Kidney (tissue), 14 donors: ENCODE data around the gene RASA3. TPM values are rescaled to one million over a fixed set of nuclear protein-coding genes. Genes with fewer than 3 reads are reported as not detected.

Source experiments
- DNase-seq, 5 donors: peaks; one replicate each; pipeline ENCODE4 v3.0.0-alpha.2; 2013 to 2020
- FAIRE-seq: peaks from 2 replicates; lab custom pipeline; 2012; peaks lifted over from hg19 to GRCh38; lab: Jason Lieb, UNC
- H3K27ac ChIP-seq, 2 donors: one replicate each; pipeline ENCODE4 v1.7.0; 2013; ENCODE audit warnings: low read depth in 2 of 2, low read length in 2 of 2, inconsistent platforms in 1 of 2
- H3K27me3 ChIP-seq: one replicate; pipeline ENCODE4 v1.7.1; 2013; ENCODE audit warnings: low read length, inconsistent platforms; ENCODE audit not compliant: control insufficient read depth, insufficient read depth
- H3K36me3 ChIP-seq, 3 donors: one replicate each; pipeline versions ENCODE4 v1.7.0 to v1.7.1; 2013; ENCODE audit warnings: low read length in 3 of 3, control low read depth in 1 of 3, inconsistent platforms in 1 of 3; ENCODE audit not compliant: insufficient read depth in 3 of 3, control insufficient read depth in 2 of 3
- H3K4me1 ChIP-seq, 3 donors: one replicate each; pipeline versions ENCODE4 v1.7.0 to v1.7.1; 2013; ENCODE audit warnings: low read length in 3 of 3, inconsistent platforms in 1 of 3, low read depth in 1 of 3; ENCODE audit not compliant: control insufficient read depth in 2 of 3, insufficient read depth in 2 of 3
- H3K4me3 ChIP-seq, 3 donors: one replicate each; pipeline versions ENCODE4 v1.7.0 to v1.8.1; 2013; ENCODE audit warnings: low read length in 3 of 3, control low read depth in 1 of 3, inconsistent platforms in 1 of 3
- H3K9ac ChIP-seq, 3 donors: one replicate each; pipeline versions ENCODE4 v1.7.0 to v1.7.1; 2013; ENCODE audit warnings: low read length in 3 of 3, control low read depth in 1 of 3, inconsistent platforms in 1 of 3
- H3K9me3 ChIP-seq, 3 donors: one replicate each; pipeline versions ENCODE4 v1.7.0 to v1.7.1; 2013; ENCODE audit warnings: low read length in 3 of 3, control low read depth in 1 of 3, inconsistent platforms in 1 of 3; ENCODE audit not compliant: control insufficient read depth in 2 of 3, insufficient read depth in 1 of 3
- CTCF ChIP-seq: IDR thresholded peaks from 3 replicates; pipeline ENCODE4 v1.5.1; 2012; ENCODE audit warnings: mild to moderate bottlenecking, moderate library complexity, borderline replicate concordance; ENCODE audit not compliant: insufficient read depth; ENCODE audit errors: extremely low read depth
- intact Hi-C: fragments of 100-400 bp; cut with DNase I; formaldehyde crosslinking; loops from one replicate; pipeline ENCODE4 v1.11.1; 2022
- polyA plus RNA-seq: library from polyadenylated mRNA; stranded (reverse); fragments of 350-450 nt; fragmentation: Illumina TruSeq; extraction: RNeasy Lipid Tissue Mini Kit (QIAGEN cat#74804); gene quantifications from one replicate; pipeline ENCODE4 v1.2.3, GENCODE V29; 2014; ENCODE audit warnings: low read depth, low replicate concordance; ENCODE audit not compliant: insufficient read depth
- total RNA-seq: library from RNA; stranded (reverse); fragmentation: NEBNext Ultra II Directional; extraction: Animal tissue kit (Norgen Biotek cat#: 25700); gene quantifications from one replicate; pipeline ENCODE4 v1.2.1, GENCODE V29; 2021
- donor health status: control.
- donor health status: control.
- donor health status: control.
- donor health status: control.
- donor health status: control.
- donor health status: DM: yes; HTN: yes; CAD: no.
- donor health status: Normal renal cell carcinoma (clear cell type).

RASA3 gene
- total and polyA plus RNA-seq, 2 donors from 2014 or later, result 4.2 to 28.8 TPM

GRCh38 chr13:113997845-113998751, 134.3 kb downstream of the RASA3 start:
- H3K4me3 ChIP-seq, result no peak overlapping the region
- no peak overlapping the region for H3K9ac ChIP-seq
- no peak overlapping the region for H3K27ac ChIP-seq
- no peak for TF ChIP-seq CTCF
- H3K9me3 ChIP-seq, result no peaks in the 10 kb centered on the region
- intact Hi-C loops, result no loop called here
- no peaks in the 10 kb centered on the region for H3K36me3 ChIP-seq
- DNase-seq, result peak in 2 of 5 donors; percentile 42 to 87
- no peaks in the 10 kb centered on the region for H3K27me3 ChIP-seq
- no peak for FAIRE-seq
- H3K4me1 ChIP-seq, result peaks cover 0 to 8% (median 0%) of the 10 kb centered on the region in 3 donors

DNA sequence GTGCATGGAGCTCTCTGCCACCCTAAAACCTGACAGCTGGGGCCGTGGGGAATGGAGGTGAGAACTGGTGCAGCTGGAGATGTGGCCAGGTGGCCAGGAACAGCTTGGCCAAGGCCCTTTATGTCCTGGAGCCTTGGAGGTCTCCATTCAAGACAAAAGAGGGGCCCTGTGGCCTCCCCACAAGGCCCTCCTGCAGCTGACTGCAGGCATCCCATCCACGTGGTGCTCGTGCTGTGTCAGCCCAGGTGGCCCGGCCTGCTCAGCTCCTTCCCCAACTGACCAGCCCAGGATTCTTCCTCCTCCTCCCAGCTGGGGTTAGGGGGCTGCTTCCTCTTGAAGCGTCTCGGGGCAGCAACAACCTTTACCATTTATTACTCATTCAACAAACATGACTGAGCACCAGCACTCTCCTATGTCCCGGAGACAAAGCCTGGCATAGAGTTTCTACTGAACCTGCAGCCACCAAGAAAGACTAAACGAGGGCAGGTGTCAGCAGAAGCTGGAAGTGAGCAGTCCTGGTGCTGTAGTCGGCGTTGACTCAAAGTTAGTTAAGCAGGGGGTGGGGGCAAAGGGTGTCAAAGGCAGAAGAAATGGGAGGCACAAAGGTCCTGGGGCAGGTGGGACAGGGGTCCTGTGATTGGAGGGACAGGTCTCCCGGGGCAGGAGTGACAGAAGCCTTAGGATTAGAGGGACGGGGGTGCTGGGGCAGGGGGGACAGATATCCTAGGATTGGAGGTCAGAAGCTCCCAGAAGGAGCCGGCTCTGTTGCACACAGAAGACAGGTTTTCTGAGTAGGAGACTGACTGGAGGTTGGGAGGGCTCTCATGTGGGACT, 135.3 kb downstream of the RASA3 start:
- peaks cover 0 to 2% (median 0%) of the 10 kb centered on the region in 3 donors for H3K36me3 ChIP-seq
- no peak overlapping the region for H3K4me3 ChIP-seq
- H3K9ac ChIP-seq, result no peak overlapping the region
- no peak overlapping the region for H3K27ac ChIP-seq
- TF ChIP-seq CTCF, result no peak
- intact Hi-C loops, result no loop called here
- H3K9me3 ChIP-seq, result no peaks in the 10 kb centered on the region
- H3K27me3 ChIP-seq, result no peaks in the 10 kb centered on the region
- peaks cover 0 to 8% (median 0%) of the 10 kb centered on the region in 3 donors for H3K4me1 ChIP-seq
- DNase-seq (peak in 1 of 5 donors; percentile 37), FAIRE-seq (no peak)

DNA sequence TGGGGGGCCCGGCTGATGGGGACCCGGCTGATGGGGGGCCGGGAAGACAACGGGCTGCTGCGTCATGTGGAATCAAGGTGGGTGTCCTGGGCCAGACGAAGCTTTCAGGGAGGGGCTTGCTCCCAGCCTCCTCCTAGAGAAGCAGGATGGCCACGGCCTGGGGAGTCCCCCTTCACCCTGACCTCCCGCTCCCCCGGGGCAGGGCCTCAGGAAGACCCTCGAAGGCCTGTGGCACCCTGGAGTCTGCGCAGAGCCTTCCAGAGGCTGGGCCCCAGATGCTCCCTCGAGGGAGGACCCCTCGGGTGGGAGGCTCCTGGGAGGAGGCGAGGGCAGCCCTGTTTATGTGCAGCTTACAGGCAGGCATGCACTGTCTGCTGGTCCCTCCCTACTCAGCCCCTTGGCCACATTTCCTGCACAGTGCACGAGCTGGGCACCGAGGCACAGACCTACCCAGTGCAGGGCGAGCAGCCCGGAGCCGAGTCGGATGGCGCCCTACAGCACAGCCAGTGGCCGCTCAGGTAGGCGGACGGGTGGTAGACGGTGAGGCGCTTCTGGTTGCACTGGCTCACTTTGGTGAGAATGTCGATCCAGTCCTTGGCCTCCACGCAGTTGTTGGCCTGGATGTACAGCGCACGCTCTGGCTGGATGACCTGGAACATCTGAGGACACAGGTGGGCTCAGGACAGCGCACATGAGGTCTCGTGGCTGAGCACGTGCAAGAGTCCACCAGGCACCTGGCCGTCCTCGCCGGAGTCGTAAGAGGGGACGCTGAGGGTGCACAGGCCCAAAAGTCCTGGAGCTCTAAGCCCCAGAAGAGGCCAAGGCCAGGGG, 136.1 kb downstream of the RASA3 start:
- peaks cover 4 to 7% (median 4%) of the 10 kb centered on the region in 3 donors for H3K36me3 ChIP-seq
- H3K9me3 ChIP-seq, result no peaks in the 10 kb centered on the region
- FAIRE-seq (no peak), DNase-seq (peak in 1 of 5 donors; percentile 66)
- H3K4me1 ChIP-seq, result peaks cover 0 to 8% (median 0%) of the 10 kb centered on the region in 3 donors
- H3K27ac ChIP-seq, result no peak overlapping the region
- H3K27me3 ChIP-seq, result no peaks in the 10 kb centered on the region
- no peak overlapping the region for H3K4me3 ChIP-seq
- H3K9ac ChIP-seq, result no peak overlapping the region
- TF ChIP-seq CTCF, result no peak
- intact Hi-C loops, result no loop called here
